Measurements from ENCODE around the gene TAGLN.

DNA sequence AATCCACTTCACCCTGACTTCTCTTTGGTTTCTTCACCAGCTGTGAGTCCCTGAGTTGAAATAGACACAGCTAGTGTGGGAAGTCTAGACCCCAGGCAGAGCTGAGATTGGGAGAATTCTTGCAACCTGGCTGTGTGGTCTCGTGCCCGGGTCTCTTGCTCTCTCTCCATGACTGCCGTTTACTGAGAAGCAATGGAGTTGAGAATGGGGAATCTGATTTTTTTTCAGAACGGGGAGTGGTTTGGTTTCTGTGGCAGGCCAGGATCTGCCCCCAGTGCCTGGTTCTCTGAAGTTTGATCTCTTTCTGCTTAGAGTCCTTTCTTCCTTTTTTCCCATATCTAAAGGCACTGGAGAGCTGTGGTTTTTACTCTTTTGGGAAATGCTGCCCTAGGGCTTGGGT, 19.1 kb upstream of the TAGLN start:
- TF ChIP-seq POLR2A (IDR thresholded peaks at IDR 0.05) (no peak), POLR2AphosphoS5 (IDR thresholded peaks at IDR 0.05) (no peak)
- TF ChIP-seq, protein P1, sequence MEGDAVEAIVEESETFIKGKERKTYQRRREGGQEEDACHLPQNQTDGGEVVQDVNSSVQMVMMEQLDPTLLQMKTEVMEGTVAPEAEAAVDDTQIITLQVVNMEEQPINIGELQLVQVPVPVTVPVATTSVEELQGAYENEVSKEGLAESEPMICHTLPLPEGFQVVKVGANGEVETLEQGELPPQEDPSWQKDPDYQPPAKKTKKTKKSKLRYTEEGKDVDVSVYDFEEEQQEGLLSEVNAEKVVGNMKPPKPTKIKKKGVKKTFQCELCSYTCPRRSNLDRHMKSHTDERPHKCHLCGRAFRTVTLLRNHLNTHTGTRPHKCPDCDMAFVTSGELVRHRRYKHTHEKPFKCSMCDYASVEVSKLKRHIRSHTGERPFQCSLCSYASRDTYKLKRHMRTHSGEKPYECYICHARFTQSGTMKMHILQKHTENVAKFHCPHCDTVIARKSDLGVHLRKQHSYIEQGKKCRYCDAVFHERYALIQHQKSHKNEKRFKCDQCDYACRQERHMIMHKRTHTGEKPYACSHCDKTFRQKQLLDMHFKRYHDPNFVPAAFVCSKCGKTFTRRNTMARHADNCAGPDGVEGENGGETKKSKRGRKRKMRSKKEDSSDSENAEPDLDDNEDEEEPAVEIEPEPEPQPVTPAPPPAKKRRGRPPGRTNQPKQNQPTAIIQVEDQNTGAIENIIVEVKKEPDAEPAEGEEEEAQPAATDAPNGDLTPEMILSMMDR (IDR thresholded peaks at IDR 0.05 in 8 of 11, conservative IDR thresholded peaks at IDR 0.05 in 3 of 11): no peak
